ENCODE measurements around the gene NRK.
A peak's percentile ranks its signal among the peaks of the same experiment; 100 is the strongest.
"Not testable (repeated sequence)": the region's sequence is repeated elsewhere in the genome, so short reads cannot be mapped to it uniquely, and the experiment has no call there.

Gene NRK

GRCh38 chrX:105882581-105883275, 60.4 kb downstream of the NRK start:
- peak; percentile 0 for DNase-seq

- no peak for DNase-seq
Measured at GRCh38 chrX:105894721-105895120, 72.4 kb downstream of the NRK start.

- no peak for DNase-seq
Measured at GRCh38 chrX:105909576-105909975, 87.2 kb downstream of the NRK start.

GRCh38 chrX:105910563-105911105, 88.3 kb downstream of the NRK start:
- no peak for DNase-seq

- no peak for DNase-seq
Measured at GRCh38 chrX:105945266-105945665, 122.9 kb downstream of the NRK start.

- no peak for DNase-seq
Measured at GRCh38 chrX:105969487-105969886, 147.1 kb downstream of the NRK start.

GRCh38 chrX:105972690-105973386, 150.5 kb downstream of the NRK start:
- DNase-seq = no peak

- DNase-seq = no peak
Measured at GRCh38 chrX:105973387-105973739, 151.0 kb downstream of the NRK start.

- no peak for DNase-seq
Measured at GRCh38 chrX:105975382-105975781, 153.0 kb downstream of the NRK start.

GRCh38 chrX:105981772-105982485, 159.6 kb downstream of the NRK start:
- DNase-seq = no peak

- DNase-seq = not testable (repeated sequence)
Measured at GRCh38 chrX:105988487-105988886, 166.1 kb downstream of the NRK start.

GRCh38 chrX:105999294-105999693, 177.0 kb downstream of the NRK start:
- no peak for DNase-seq

- DNase-seq = no peak
Measured at GRCh38 chrX:106000203-106000602, 177.9 kb downstream of the NRK start.

GRCh38 chrX:106000609-106001008, 178.3 kb downstream of the NRK start:
- DNase-seq = not testable (repeated sequence)

- no peak for DNase-seq
Measured at GRCh38 chrX:106005684-106006083, 183.3 kb downstream of the NRK start.

- DNase-seq = no peak
Measured at GRCh38 chrX:106007815-106008214, 185.5 kb downstream of the NRK start.
